ENCODE results near the gene ZCCHC24. TPM values are rescaled to one million over a fixed set of nuclear protein-coding genes. Genes with fewer than 3 reads are reported as not detected.

Gene ZCCHC24
- total RNA-seq, 2 experiments from 2014 or later, result 0.67 to 0.85 TPM

DNA sequence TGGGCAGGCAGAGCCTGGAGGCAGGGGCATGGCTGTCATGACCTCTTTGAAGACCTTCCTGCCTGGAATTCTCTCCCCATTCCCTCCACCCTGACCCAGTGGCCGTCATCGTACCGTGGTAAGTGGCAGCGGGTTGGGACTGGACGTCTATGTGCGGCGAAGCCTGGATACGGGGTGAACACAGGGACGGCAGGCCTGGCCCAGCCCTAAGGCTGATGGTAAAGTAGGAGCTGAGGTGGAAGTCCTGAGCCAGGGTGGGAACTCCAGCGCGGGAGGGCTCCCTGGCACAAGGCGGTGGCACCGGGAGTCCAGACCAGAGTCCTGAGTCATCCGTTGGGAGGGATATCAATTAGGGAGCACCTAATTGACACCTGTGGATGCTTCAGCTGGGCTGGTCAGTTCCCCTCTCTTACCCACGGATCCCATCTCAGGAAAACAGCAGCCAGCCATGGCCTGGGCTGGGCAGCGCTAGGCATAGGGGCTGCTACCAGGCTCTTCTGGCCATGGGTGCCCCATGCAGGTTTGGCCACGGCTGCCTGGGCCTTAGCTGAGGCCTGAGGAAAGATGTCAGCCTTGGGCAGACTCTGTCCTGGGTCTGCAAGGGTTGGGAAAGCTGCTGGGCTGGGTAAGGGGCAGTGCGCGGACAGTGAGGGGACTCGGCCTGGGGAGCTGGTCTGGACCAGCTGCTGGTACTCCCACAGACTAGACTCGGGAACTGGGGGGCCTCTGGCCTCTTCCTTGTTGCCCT lies 94.8 kb downstream of the ZCCHC24 start:
- ChIA-PET CTCF (no interaction called here), POLR2A (no interaction called here)
- Mint-ChIP-seq H3K9me3 (no peaks in the 10 kb centered on the region), H3K27me3 (no peaks in the 10 kb centered on the region), H3K36me3 (ENCODE audit: low read depth) (peaks cover 72% of the 10 kb centered on the region), H3K4me1 (ENCODE audit: low read depth) (peaks cover 27% of the 10 kb centered on the region), H3K4me3 (no peak overlapping the region), H3K27ac (no peak overlapping the region)
- H3K9me3 ChIP-seq (ENCODE audit: control insufficient read depth in 1 of 2, insufficient read depth in 1 of 2, low read length in 2 of 2), result no peaks in the 10 kb centered on the region
- H3K4me3 ChIP-seq (ENCODE audit: low read length), result no peak overlapping the region
- DNase-seq (peak in 2 of 14 experiments; percentile 13 to 30), ATAC-seq (ENCODE audit: poor library complexity) (no peak)
- H3K27ac ChIP-seq (ENCODE audit: low read depth in 1 of 2, low read length in 2 of 2), result no peak overlapping the region
- peaks cover 65% of the 10 kb centered on the region for H3K36me3 ChIP-seq (ENCODE audit: insufficient read depth, low read length)
- intact Hi-C loops (cut with DNase I, micrococcal nuclease), result no loop called here
- no peaks in the 10 kb centered on the region for H3K27me3 ChIP-seq (ENCODE audit: control insufficient read depth in 1 of 2, insufficient read depth in 2 of 2, low read length in 2 of 2)
- H3K4me1 ChIP-seq (ENCODE audit: insufficient read depth, low read length), result peaks cover 56% of the 10 kb centered on the region
- TF ChIP-seq, protein P1, sequence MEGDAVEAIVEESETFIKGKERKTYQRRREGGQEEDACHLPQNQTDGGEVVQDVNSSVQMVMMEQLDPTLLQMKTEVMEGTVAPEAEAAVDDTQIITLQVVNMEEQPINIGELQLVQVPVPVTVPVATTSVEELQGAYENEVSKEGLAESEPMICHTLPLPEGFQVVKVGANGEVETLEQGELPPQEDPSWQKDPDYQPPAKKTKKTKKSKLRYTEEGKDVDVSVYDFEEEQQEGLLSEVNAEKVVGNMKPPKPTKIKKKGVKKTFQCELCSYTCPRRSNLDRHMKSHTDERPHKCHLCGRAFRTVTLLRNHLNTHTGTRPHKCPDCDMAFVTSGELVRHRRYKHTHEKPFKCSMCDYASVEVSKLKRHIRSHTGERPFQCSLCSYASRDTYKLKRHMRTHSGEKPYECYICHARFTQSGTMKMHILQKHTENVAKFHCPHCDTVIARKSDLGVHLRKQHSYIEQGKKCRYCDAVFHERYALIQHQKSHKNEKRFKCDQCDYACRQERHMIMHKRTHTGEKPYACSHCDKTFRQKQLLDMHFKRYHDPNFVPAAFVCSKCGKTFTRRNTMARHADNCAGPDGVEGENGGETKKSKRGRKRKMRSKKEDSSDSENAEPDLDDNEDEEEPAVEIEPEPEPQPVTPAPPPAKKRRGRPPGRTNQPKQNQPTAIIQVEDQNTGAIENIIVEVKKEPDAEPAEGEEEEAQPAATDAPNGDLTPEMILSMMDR (IDR thresholded peaks at IDR 0.05), result no peak

DNA sequence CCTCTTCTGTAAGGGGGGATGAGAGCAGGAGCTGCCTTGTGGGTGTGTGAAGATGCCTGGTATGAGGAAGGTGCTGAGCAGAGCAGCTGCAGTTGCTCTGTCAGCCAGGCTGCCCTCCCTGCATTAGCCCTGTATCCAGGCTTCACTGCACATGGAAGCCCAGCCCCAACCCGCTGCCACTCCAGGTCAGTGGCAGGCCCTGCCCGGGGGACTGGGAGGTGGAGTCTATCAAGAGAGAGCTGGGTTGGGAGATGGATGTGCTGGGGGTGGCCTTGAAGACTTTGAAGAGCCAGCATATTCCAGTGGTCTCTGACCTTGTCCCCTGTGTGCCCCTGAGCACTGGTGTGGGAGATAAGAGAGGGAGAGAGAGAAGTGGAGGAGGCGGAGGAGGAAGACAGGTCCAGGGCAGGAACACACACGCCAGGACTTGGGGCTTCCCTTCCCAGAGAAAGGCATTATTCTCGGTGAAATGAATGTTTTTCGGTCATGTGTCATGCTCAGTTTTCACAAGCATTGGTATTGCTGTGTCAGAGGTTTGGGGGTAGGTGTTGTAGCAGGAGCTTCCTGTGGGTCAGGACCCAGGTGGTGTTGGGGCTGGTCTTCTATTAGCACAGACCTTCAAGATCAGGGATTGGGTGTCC lies 95.5 kb downstream of the ZCCHC24 start:
- DNase-seq, result peak in 1 of 14 experiments; percentile 23
- POLR2A ChIA-PET, result no interaction called here
- intact Hi-C loops (cut with DNase I, micrococcal nuclease), result loop anchor here in 1 of 2 experiments (2.0 to 10.0 kb wide), 5 partner anchors 58 to 1313 kb away; no protein-coding TSS in a partner anchor
- TF ChIP-seq, protein P1 (IDR thresholded peaks at IDR 0.05), result no peak
- H3K36me3 ChIP-seq (ENCODE audit: insufficient read depth, low read length), result peaks cover 60% of the 10 kb centered on the region
- H3K4me3 ChIP-seq (ENCODE audit: low read length), result no peak overlapping the region
- no peaks in the 10 kb centered on the region for H3K27me3 ChIP-seq (ENCODE audit: control insufficient read depth in 1 of 2, insufficient read depth in 2 of 2, low read length in 2 of 2)
- no peak for ATAC-seq (ENCODE audit: poor library complexity)
- peaks cover 27% of the 10 kb centered on the region for H3K4me1 Mint-ChIP-seq (ENCODE audit: low read depth)
- no peak overlapping the region for H3K27ac ChIP-seq (ENCODE audit: low read depth in 1 of 2, low read length in 2 of 2)
- H3K9me3 ChIP-seq (ENCODE audit: control insufficient read depth in 1 of 2, insufficient read depth in 1 of 2, low read length in 2 of 2), result no peaks in the 10 kb centered on the region
- H3K9me3 Mint-ChIP-seq, result no peaks in the 10 kb centered on the region
- H3K27me3 Mint-ChIP-seq, result no peaks in the 10 kb centered on the region
- peaks cover 59% of the 10 kb centered on the region for H3K4me1 ChIP-seq (ENCODE audit: insufficient read depth, low read length)
- H3K36me3 Mint-ChIP-seq (ENCODE audit: low read depth), result peaks cover 65% of the 10 kb centered on the region
- H3K4me3 Mint-ChIP-seq, result peak overlapping the region; percentile 85
- CTCF ChIA-PET, result no interaction called here
- H3K27ac Mint-ChIP-seq, result peak overlapping the region; percentile 81

DNA sequence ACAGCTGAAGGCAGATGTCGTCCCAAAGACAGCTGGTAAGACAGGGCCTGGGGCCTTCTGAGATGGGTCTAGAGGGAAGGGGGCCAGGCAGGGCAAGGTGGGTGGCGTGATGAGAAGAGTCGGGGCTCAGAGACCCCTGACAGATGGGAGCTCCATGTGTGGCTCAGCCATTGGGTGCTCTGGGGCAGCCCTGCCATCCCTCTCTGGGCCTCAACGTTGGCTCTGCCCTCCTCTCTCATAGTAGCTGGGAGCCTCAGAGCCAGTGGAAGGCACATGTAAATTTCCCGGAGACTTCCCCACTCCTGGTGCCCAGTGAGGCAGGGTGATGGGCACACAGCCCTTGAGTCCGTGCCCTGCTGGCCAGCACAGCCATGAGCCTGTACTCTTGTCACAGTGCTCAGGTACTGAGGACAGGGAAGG lies 96.3 kb downstream of the ZCCHC24 start:
- Mint-ChIP-seq H3K4me1 (ENCODE audit: low read depth) (peaks cover 27% of the 10 kb centered on the region), H3K4me3 (peak overlapping the region; percentile 85), H3K36me3 (ENCODE audit: low read depth) (peaks cover 57% of the 10 kb centered on the region), H3K9me3 (no peaks in the 10 kb centered on the region), H3K27me3 (no peaks in the 10 kb centered on the region), H3K27ac (peak overlapping the region; percentile 81)
- intact Hi-C loops (cut with DNase I, micrococcal nuclease), result loop anchor here in 1 of 2 experiments (2.0 to 10.0 kb wide), 5 partner anchors 57 to 1312 kb away; no protein-coding TSS in a partner anchor
- no peak for ATAC-seq (ENCODE audit: poor library complexity)
- Histone ChIP-seq H3K27ac (ENCODE audit: low read depth in 1 of 2, low read length in 2 of 2) (peak overlapping the region; percentile 14 to 73), H3K4me1 (ENCODE audit: insufficient read depth, low read length) (peaks cover 61% of the 10 kb centered on the region), H3K27me3 (ENCODE audit: control insufficient read depth in 1 of 2, insufficient read depth in 2 of 2, low read length in 2 of 2) (no peaks in the 10 kb centered on the region), H3K9me3 (ENCODE audit: control insufficient read depth in 1 of 2, insufficient read depth in 1 of 2, low read length in 2 of 2) (no peaks in the 10 kb centered on the region), H3K36me3 (ENCODE audit: insufficient read depth, low read length) (peaks cover 53% of the 10 kb centered on the region), H3K4me3 (ENCODE audit: low read length) (peak overlapping the region; percentile 74)
- CTCF ChIA-PET, result interaction anchor here (1.1 to 1.2 kb wide), 2 partner anchors 56 to 154 kb away, joined by 3 to 5 read pairs; no protein-coding TSS in a partner anchor
- TF ChIP-seq, protein P1 (IDR thresholded peaks at IDR 0.05), result no peak
- POLR2A ChIA-PET, result interaction anchor here (1.4 to 5.6 kb wide), 3 partner anchors 20 to 31 kb away, joined by 3 to 46 read pairs (median 13); no protein-coding TSS in a partner anchor
- DNase-seq, result peak in 2 of 14 experiments; percentile 23 to 30

Measured in CD4-positive, alpha-beta T cell (primary cell).